ENCODE data around the gene B3GNT5.

The B3GNT5 gene

DNA sequence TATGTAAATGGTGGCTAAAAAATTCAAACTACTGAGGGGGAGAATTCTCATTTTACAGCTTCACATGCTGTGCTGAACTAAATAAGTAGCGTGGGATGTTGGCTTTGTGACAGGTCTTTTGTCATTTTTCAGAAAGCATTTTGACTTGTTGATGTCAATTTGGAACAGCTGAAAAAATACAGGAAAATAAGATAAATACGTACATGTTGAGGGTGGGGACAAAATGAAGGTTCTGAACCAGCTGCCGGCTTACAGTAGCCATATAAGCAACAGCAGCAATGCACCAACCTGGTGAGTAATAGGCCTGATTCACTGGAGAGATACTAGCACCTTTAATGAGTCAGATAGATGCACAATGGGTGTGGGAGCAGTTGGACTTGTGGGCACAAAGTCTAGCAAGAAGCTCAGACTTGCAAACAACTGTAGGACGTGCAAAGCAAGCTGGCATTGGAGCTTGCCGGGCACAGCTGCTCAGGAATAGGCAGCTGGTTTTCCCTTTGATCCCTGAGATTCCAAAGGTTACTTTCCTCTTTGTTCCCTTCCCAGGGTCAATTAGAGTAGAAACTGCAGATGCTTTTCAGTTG, 12.9 kb downstream of the B3GNT5 start:
- DNase-seq (ENCODE audit: low read depth) = peak; percentile 36

GRCh38 chr3:183266454-183266853, 13.4 kb downstream of the B3GNT5 start:
- DNase-seq (ENCODE audit: low read depth) = no peak

GRCh38 chr3:183267140-183267539, 14.1 kb downstream of the B3GNT5 start:
- DNase-seq (ENCODE audit: low read depth) = no peak

- DNase-seq (ENCODE audit: low read depth) = no peak
Observed at GRCh38 chr3:183268366-183268765, 15.3 kb downstream of the B3GNT5 start.

GRCh38 chr3:183269345-183269744, 16.3 kb downstream of the B3GNT5 start:
- DNase-seq (ENCODE audit: low read depth) = no peak

GRCh38 chr3:183270344-183270743, 17.3 kb downstream of the B3GNT5 start:
- DNase-seq (ENCODE audit: low read depth) = no peak

DNA sequence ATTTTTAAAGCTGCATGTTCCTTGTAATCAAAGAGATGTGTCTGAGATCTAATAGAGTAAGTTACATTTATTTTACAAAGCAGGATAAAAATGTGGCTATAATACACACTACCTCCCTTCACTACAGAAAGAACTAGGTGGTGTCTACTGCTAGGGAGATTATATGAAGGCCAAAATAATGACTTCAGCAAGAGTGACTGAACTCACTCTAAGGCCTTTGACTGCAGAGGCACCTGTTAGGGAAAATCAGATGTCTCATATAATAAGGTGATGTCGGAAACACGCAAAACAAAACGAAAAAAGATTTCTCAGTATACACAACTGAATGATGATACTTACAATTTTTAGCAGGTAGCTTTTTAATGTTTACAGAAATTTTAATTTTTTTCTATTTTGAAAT, 19.1 kb downstream of the B3GNT5 start:
- DNase-seq (ENCODE audit: low read depth) = no peak

- no peak for DNase-seq (ENCODE audit: low read depth)
Observed at GRCh38 chr3:183272791-183273190, 19.7 kb downstream of the B3GNT5 start.

GRCh38 chr3:183274609-183275008, 21.6 kb downstream of the B3GNT5 start:
- DNase-seq (ENCODE audit: low read depth) = no peak

- DNase-seq (ENCODE audit: low read depth) = no peak
Observed at GRCh38 chr3:183275418-183275817, 22.4 kb downstream of the B3GNT5 start.

DNA sequence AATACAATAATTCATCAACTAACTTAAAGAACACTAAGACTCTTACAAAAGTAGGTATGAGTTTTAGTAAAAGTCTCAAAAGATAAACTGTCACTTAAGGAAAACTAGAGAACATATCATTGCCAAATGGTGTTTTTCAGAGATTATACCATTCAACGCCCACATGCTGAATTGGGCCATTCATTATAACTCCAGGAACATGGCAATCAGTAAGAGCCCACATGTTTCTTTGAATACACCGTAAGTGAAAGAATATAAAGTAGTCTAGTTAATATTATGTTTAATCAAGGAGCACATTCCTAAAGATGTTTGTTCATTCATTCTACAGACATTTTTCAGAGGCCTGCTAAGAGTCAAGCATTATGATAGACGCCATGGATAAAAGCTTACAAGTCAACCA, 22.9 kb downstream of the B3GNT5 start:
- no peak for DNase-seq (ENCODE audit: low read depth)

GRCh38 chr3:183277260-183277659, 24.2 kb downstream of the B3GNT5 start:
- no peak for DNase-seq (ENCODE audit: low read depth)

DNA sequence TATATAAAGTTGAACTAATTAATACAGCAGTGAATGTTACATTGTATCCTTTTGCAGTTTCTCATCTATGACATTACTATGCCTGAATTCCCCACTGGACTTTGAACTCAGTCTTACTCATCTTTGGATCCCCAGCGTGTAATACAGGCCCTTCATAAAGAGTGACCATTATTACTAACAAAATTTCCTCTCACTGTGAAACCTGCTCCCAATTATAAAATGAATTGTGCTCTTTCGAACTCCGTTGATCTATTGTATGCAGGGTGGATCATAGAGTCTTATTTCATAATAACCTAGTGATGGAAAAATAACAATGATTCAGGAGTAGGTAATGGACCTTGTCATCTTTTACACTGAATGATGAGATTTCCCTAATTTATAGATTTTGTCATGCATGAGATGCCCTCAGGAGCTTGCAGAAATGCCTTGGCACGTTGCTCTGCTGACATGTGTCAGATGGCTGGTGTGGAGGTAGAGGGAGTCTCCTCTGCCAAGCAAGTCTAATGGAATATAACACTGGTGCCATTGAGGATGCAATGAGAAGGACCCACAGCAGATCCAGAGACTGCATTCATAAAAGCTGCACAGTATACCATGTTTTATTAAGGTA, 25.5 kb downstream of the B3GNT5 start:
- no peak for DNase-seq (ENCODE audit: low read depth)

- no peak for DNase-seq (ENCODE audit: low read depth)
Observed at GRCh38 chr3:183279371-183279770, 26.3 kb downstream of the B3GNT5 start.

DNA sequence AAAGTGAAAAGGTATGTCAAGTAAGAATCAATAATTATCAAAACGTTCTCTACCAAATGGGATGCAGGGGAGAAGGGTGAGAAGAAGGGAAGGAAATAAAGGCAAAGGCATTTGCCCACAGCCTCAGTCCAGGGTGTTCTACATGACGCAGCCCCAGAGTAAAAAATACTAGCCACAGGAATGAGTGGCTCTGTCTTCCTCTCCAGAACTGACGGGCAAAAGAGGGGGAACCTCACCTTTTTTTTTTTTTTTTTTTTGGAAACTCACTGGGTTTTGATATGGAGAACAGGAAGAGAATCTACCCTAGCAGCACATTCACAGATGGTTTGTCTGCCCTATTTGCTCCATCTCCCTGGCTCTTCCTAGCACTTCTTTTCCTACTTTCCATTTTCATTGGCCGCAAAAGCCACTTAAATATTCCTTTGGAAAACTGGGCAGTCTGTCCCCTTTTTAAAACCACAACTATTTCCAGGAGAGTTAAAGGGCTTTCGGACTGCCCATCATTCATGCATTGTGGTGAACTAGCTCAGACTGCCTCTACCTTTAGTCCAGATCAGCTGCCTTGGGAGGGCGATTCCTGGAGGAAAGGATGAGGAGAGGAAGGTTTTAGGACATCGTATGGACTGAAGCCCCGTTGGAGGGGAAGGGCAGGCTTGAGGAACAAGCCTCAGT, 28.2 kb downstream of the B3GNT5 start:
- no peak for DNase-seq (ENCODE audit: low read depth)

GRCh38 chr3:183283886-183284285, 30.8 kb downstream of the B3GNT5 start:
- no peak for DNase-seq (ENCODE audit: low read depth)

DNA sequence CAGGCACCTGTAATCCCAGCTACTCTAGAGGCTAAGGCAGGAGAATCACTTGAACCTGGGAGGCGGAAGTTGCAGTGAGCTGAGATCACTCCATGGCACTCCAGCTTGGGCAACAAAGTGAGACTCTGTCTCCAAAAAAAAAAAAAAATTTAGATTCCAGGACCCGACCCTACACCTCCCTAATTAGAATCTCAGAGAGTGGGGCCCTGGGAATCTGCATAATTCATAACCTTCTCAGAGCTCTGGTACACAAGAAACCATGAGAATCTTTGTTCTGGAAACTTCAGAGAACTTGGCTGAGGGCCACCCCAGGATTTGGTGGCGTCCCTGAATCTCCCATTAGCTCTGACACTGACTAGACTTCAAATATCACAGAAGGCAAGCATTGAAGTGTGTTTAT, 31.5 kb downstream of the B3GNT5 start:
- no peak for DNase-seq (ENCODE audit: low read depth)

DNA sequence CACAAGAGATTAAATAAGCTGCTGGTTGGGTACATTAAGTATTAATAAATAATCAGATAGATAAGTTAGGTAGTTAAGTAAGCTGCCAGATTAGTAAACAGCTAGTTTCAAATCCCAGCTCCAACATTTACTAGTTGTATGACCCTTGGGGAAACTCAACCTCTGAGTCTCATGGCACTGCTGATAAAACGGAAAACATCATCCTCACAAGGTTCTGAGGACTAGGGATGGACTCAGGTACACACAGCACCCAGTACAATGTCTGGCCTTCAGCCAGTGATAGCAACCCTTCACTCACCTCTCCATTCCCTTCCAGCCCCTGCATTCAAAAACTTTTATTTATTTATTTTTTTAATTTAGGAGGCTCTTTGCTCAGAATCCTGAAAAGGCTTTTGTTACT, 32.3 kb downstream of the B3GNT5 start:
- no peak for DNase-seq (ENCODE audit: low read depth)

- DNase-seq (ENCODE audit: low read depth) = peak; percentile 88
Observed at GRCh38 chr3:183285828-183286457, 32.9 kb downstream of the B3GNT5 start.

DNA sequence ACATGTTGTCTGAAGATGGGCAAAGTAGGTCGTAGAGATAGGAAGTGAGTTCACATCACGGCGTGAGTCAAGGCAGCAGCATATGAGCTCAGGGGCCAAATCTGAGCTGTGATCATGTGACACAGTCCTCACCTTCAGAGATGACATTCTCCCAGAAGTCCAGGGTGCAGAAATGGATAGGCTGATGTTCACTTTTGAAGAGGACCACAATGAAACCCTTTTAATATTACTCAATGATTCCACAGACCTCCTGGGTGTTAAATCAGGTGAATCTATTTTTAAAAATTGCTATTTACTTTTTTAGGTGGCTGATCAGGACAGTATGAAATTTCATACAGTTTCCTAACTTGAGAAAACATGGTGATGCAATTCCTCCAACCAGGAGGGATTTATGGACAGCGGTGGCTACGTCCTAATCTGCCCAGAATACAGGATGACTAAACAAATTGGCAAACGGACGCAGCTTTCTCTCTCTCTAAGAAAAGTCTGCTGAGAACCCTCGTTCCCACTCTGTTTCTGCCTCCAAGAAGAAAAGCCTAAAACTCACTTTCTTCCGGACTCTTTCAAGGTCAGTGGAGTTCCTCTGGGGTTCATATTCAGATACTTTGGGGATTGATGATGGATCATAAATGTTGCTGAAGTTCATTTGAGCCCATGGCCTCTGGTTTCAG, 34.4 kb downstream of the B3GNT5 start:
- DNase-seq (ENCODE audit: low read depth) = no peak

- no peak for DNase-seq (ENCODE audit: low read depth)
Observed at GRCh38 chr3:183288117-183288516, 35.1 kb downstream of the B3GNT5 start.

DNA sequence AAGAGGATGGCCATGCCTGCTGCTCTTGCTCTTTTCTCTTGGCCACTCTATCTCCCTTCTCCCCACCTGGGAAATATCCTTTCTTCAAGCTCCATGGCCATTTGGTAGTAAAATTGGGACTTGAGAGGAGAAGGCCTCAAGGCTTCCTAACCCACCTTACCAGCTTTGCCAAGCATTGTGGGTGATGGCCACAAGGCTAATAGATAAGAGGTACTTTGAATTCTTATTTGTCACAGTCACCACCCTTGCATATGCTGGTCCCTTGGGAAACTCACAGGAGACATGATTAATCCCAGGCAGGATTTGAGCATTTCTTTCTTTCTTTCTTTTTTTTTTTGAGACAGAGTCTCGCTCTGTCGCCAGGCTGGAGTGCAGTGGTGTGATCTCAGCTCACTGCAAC, 37.2 kb downstream of the B3GNT5 start:
- DNase-seq (ENCODE audit: low read depth) = no peak
